Measurements from ENCODE around the gene FAM50B.

GRCh38 chr6:3813918-3814317 lies 35.3 kb upstream of the FAM50B start:
- TF ChIP-seq, protein P1, sequence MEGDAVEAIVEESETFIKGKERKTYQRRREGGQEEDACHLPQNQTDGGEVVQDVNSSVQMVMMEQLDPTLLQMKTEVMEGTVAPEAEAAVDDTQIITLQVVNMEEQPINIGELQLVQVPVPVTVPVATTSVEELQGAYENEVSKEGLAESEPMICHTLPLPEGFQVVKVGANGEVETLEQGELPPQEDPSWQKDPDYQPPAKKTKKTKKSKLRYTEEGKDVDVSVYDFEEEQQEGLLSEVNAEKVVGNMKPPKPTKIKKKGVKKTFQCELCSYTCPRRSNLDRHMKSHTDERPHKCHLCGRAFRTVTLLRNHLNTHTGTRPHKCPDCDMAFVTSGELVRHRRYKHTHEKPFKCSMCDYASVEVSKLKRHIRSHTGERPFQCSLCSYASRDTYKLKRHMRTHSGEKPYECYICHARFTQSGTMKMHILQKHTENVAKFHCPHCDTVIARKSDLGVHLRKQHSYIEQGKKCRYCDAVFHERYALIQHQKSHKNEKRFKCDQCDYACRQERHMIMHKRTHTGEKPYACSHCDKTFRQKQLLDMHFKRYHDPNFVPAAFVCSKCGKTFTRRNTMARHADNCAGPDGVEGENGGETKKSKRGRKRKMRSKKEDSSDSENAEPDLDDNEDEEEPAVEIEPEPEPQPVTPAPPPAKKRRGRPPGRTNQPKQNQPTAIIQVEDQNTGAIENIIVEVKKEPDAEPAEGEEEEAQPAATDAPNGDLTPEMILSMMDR (IDR thresholded peaks at IDR 0.05 in 2 of 3, conservative IDR thresholded peaks at IDR 0.05 in 1 of 3; ENCODE audit: control insufficient read depth in 2 of 3, extremely low read depth in 1 of 3, insufficient read depth in 1 of 3, low read depth in 3 of 3, low read length in 3 of 3) = no peak
- TF ChIP-seq POLR2AphosphoS5 (IDR thresholded peaks at IDR 0.05; ENCODE audit: low read length) = no peak
- TF ChIP-seq ZNF622 (IDR thresholded peaks at IDR 0.05) = no peak
- no peak for TF ChIP-seq SMC3 (IDR thresholded peaks at IDR 0.05; ENCODE audit: borderline replicate concordance, low read length)
- TF ChIP-seq, protein P2, sequence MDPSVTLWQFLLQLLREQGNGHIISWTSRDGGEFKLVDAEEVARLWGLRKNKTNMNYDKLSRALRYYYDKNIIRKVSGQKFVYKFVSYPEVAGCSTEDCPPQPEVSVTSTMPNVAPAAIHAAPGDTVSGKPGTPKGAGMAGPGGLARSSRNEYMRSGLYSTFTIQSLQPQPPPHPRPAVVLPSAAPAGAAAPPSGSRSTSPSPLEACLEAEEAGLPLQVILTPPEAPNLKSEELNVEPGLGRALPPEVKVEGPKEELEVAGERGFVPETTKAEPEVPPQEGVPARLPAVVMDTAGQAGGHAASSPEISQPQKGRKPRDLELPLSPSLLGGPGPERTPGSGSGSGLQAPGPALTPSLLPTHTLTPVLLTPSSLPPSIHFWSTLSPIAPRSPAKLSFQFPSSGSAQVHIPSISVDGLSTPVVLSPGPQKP (IDR thresholded peaks at IDR 0.05; ENCODE audit: low read depth, low read length) = no peak

Data from GM12878 (cell line).